Gastroesophageal sphincter (tissue), 4 donors: ENCODE measurements around the gene MYL12A. TPM values are rescaled to one million over a fixed set of nuclear protein-coding genes. Genes with fewer than 3 reads are reported as not detected.
A peak's percentile ranks its signal among the peaks of the same experiment; 100 is the strongest.

Source experiments
- ATAC-seq: fragments of 150-250 bp; one replicate; pipeline ENCODE4 v1.9.1; 2016; ENCODE audit warnings: mild to moderate bottlenecking, moderate library complexity
- H3K27ac ChIP-seq, 4 donors: fragments of 200-600 bp; sonication (generic) in 3 of 4; 1 replicate in 3 of 4; 2 replicates in 1 of 4; pipeline ENCODE4 v1.5.1; 2016 to 2019
- H3K27me3 ChIP-seq: fragments of 200-600 bp; sonication (generic); one replicate; pipeline ENCODE4 v1.5.1; 2019
- H3K36me3 ChIP-seq, 2 donors: fragments of 200-600 bp; sonication (generic); one replicate each; pipeline ENCODE4 v1.5.1; 2019; ENCODE audit warnings: control low read depth in 1 of 2
- H3K4me1 ChIP-seq, 3 donors: fragments of 200-600 bp; sonication (generic); 1 replicate in 2 of 3; 2 replicates in 1 of 3; pipeline ENCODE4 v1.5.1; 2016 to 2019; ENCODE audit warnings: control low read depth in 2 of 3
- H3K4me3 ChIP-seq, 2 donors: fragments of 200-600 bp; sonication (generic); one replicate each; pipeline ENCODE4 v1.5.1; 2019; ENCODE audit warnings: mild to moderate bottlenecking in 1 of 2, moderate library complexity in 1 of 2
- H3K9me3 ChIP-seq, 3 donors: fragments of 200-600 bp; sonication (generic); one replicate each; pipeline ENCODE4 v1.5.1; 2017 to 2019; ENCODE audit warnings: control low read depth in 2 of 3
- EP300 ChIP-seq: sonication (generic); formaldehyde crosslinking; IDR thresholded peaks from one replicate; pipeline ENCODE4 v1.6.1; 2017; ENCODE audit warnings: antibody characterized with exemption, mild to moderate bottlenecking
- POLR2A ChIP-seq, 2 donors: fragments of 450-650 bp; IDR thresholded peaks; one replicate each; pipeline ENCODE4 v1.6.1; 2017; ENCODE audit warnings: antibody characterized with exemption in 2 of 2, mild to moderate bottlenecking in 2 of 2, moderate library complexity in 1 of 2
- POLR2AphosphoS5 ChIP-seq: sonication (generic); formaldehyde crosslinking; IDR thresholded peaks from one replicate; pipeline ENCODE4 v1.6.1; 2017; ENCODE audit warnings: antibody characterized with exemption
- WGBS, 2 donors: methylation state at CpG; one replicate each; pipeline ENCODE4 v1.1.5; 2018; ENCODE audit warnings: low coverage in 1 of 2; 5-methylcytosine and 5-hydroxymethylcytosine counted together
- total RNA-seq, 4 donors: library from RNA; depleted of rRNA; stranded (reverse); fragments of >200 nt; gene quantifications; one replicate each; pipeline ENCODE4 v1.1.0, GENCODE V29; 2016
- TF ChIP-seq, protein P1 (sequence below), 4 experiments: fragments of 200-600 bp in 2 of 4; fragments of 450-650 bp in 2 of 4; sonication (generic) in 1 of 4; IDR thresholded peaks; one replicate each; pipeline ENCODE4 v1.5.1; 2017 to 2019; ENCODE audit warnings: antibody characterized with exemption in 4 of 4, mild to moderate bottlenecking in 2 of 4, moderate library complexity in 2 of 4

Gene MYL12A
- total RNA-seq, 4 donors from 2014 or later = 193 to 582 (median 307) TPM

DNA sequence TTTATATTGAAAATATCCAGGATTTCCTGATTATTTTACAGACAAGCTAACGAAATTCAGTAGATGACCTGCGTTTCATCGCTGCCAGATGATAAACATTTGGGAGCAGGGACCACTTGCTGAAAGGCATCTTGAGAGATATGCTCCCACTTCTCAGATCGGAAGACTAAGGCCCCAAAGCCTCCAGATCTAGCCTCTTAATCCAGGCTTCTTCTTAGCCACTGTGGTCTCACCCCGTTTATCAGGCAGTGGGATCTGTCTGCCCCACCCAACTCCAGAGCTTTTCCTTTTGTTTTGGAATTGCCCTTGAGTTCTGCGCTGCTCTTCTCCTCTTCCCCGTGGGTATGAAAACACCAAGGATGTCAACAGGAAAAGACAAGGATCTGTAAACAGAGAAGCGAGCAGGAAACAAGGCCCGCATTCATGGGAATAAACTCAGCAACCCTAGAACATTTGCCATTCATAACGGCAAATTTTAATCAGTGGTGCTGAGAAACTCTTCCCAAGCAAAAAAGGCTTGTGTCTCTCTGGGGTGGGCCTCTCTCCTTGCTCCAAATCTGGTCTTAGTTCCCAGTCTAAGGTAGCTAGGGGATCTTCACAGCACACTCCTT lies 35.8 kb downstream of the MYL12A start:
- Histone ChIP-seq H3K27me3 (no peaks in the 10 kb centered on the region), H3K4me3 (peak overlapping the region in 1 of 2 donors; percentile 1), H3K4me1 (peaks cover 0 to 17% (median 3%) of the 10 kb centered on the region in 3 donors), H3K36me3 (peaks cover 0 to 8% of the 10 kb centered on the region in 2 donors), H3K9me3 (no peaks in the 10 kb centered on the region), H3K27ac (peak overlapping the region in 3 of 4 donors; percentile 9 to 41 (median 21))
- WGBS, 2 donors = 58 to 90% methylated on average over 8 to 10 of the region's 10 CpGs
- TF ChIP-seq EP300 = no peak
- no peak for TF ChIP-seq POLR2A (IDR thresholded peaks at IDR 0.05)
- TF ChIP-seq, protein P1, sequence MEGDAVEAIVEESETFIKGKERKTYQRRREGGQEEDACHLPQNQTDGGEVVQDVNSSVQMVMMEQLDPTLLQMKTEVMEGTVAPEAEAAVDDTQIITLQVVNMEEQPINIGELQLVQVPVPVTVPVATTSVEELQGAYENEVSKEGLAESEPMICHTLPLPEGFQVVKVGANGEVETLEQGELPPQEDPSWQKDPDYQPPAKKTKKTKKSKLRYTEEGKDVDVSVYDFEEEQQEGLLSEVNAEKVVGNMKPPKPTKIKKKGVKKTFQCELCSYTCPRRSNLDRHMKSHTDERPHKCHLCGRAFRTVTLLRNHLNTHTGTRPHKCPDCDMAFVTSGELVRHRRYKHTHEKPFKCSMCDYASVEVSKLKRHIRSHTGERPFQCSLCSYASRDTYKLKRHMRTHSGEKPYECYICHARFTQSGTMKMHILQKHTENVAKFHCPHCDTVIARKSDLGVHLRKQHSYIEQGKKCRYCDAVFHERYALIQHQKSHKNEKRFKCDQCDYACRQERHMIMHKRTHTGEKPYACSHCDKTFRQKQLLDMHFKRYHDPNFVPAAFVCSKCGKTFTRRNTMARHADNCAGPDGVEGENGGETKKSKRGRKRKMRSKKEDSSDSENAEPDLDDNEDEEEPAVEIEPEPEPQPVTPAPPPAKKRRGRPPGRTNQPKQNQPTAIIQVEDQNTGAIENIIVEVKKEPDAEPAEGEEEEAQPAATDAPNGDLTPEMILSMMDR (IDR thresholded peaks at IDR 0.05) = no peak
- no peak for TF ChIP-seq POLR2AphosphoS5
- no peak for ATAC-seq

DNA sequence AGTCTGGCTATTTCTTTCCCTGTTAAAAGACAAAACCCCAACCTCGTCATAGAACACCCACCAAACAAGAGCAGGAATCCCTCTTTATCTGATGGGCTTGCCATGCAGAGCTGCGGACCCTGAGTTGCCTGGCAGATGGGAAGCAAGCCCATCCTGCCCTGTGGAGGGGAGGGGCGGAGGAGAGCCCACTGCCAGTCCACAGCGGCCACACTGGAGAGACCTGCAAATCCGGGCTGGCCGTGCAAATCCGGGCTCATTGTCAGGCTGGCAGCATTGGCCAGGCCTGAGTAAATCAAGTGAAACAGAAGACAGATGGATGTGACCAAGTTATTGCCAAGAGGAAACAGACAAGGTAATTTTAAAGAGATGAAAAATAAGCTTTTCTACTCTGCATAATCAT lies 36.3 kb downstream of the MYL12A start:
- no peaks in the 10 kb centered on the region for H3K9me3 ChIP-seq
- no peak overlapping the region for H3K4me3 ChIP-seq
- WGBS, 2 donors = 50% methylated on average over 4 of the region's 7 CpGs; no CpG with 5 or more reads in 1 of the 2 donors
- peaks cover 0 to 17% (median 3%) of the 10 kb centered on the region in 3 donors for H3K4me1 ChIP-seq
- H3K36me3 ChIP-seq = peaks cover 0 to 3% of the 10 kb centered on the region in 2 donors
- no peaks in the 10 kb centered on the region for H3K27me3 ChIP-seq
- TF ChIP-seq POLR2AphosphoS5 (no peak), POLR2A (IDR thresholded peaks at IDR 0.05) (no peak), EP300 (no peak)
- TF ChIP-seq, protein P1 (IDR thresholded peaks at IDR 0.05) = no peak
- peak overlapping the region in 3 of 4 donors; percentile 9 to 41 (median 21) for H3K27ac ChIP-seq
- ATAC-seq = no peak

DNA sequence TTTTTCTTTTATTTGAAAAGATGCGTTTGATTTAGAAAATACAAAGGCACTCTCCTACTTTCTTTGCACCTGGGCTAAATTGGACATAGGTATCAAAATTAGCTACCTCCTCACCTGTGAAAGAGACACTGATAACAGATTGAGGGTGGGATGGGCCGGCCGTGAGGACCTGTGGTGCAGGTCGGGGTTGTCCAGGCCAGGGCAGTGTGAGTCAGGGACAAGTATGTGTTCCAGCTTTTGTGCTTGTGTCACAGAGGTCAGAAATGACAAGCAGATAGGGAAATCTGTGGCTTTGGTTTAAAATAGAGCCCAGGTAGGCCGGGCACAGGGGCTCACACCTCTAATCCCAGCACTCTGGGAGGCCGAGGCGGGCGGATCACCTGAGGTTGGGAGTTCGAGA lies 36.9 kb downstream of the MYL12A start:
- H3K36me3 ChIP-seq = no peaks in the 10 kb centered on the region
- no peaks in the 10 kb centered on the region for H3K9me3 ChIP-seq
- H3K27ac ChIP-seq = no peak overlapping the region
- peaks cover 0 to 13% (median 3%) of the 10 kb centered on the region in 3 donors for H3K4me1 ChIP-seq
- TF ChIP-seq POLR2A (IDR thresholded peaks at IDR 0.05) (no peak), POLR2AphosphoS5 (no peak)
- no peak for ATAC-seq
- 95 to 98% methylated on average over 4 to 7 of the region's 9 CpGs for WGBS, 2 donors
- H3K27me3 ChIP-seq = no peaks in the 10 kb centered on the region
- H3K4me3 ChIP-seq = no peak overlapping the region

DNA sequence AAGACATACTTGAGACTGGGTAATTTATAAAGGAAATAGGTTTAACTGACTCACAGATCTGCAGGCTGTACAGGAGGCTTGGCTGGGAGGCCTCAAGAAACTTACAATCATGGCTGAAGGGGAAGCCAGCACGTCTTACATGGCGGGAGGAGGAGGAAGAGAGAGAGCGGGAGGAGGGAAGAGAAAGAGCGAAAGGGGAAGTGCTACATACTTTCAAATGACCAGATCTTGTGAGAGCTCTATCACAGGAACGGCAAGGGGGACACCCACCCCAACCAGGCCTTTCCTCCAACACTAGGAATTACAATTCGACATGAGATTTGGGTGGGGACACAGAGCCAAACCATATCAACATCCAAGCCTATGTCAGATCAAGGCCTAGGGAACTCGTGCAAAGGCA lies 38.6 kb downstream of the MYL12A start:
- no peaks in the 10 kb centered on the region for H3K36me3 ChIP-seq
- no peak for ATAC-seq
- peaks cover 0 to 8% (median 3%) of the 10 kb centered on the region in 3 donors for H3K4me1 ChIP-seq
- H3K27ac ChIP-seq = no peak overlapping the region
- 81 to 90% methylated on average over 3 to 7 of the region's 7 CpGs for WGBS, 2 donors
- TF ChIP-seq POLR2AphosphoS5 (no peak), POLR2A (IDR thresholded peaks at IDR 0.05) (no peak), EP300 (no peak)
- TF ChIP-seq, protein P1 (IDR thresholded peaks at IDR 0.05) = no peak
- no peak overlapping the region for H3K4me3 ChIP-seq
- H3K9me3 ChIP-seq = no peaks in the 10 kb centered on the region
- no peaks in the 10 kb centered on the region for H3K27me3 ChIP-seq

DNA sequence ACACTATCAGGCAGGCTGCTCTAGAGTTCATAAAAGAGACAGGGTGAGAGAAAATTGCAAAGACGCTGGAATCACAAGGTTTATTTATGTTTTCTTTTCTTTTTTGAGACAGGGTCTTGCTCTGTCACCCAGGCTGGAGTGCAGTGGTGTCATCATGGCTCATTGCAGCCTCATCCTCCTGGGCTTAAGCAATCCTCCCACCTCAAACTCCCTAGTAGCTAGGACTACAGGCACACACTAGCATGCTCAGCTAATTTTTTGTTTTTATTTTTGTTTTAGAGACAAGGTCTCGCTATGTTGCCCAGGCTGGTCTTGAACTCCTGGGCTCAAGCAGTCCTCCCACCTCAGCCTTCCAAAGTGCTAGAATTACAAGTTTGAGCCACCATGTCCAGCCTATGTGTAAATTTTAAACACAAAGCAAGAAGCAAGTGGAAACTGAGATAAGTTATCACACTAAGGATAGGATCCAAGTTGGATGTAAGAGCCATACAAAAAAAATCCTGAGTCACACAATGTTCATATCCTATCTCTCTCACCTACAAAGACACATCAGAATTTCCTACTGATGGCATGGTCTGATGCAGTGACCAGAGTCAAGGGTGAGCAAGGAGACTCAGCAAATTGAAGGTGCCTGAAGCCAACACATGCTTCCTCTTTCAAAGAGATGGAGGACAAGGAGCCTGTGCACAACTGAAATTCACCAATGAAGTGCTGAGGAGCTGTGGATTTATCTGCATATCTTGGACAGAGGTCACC lies 45.8 kb downstream of the MYL12A start:
- WGBS, 2 donors = 65 to 82% methylated on average over 1 to 2 of the region's 2 CpGs
- ATAC-seq = no peak

More for the DNA sequence above, 45.8 kb downstream of the MYL12A start:
- Histone ChIP-seq H3K9me3 (peaks cover 0 to 2% (median 0%) of the 10 kb centered on the region in 3 donors), H3K4me1 (peaks cover 0 to 14% (median 0%) of the 10 kb centered on the region in 3 donors), H3K27me3 (no peaks in the 10 kb centered on the region), H3K36me3 (no peaks in the 10 kb centered on the region), H3K27ac (no peak overlapping the region), H3K4me3 (no peak overlapping the region)
- TF ChIP-seq POLR2A (IDR thresholded peaks at IDR 0.05) = no peak
- TF ChIP-seq, protein P1 (IDR thresholded peaks at IDR 0.05) = no peak
- no peak for TF ChIP-seq EP300
